GM18508 (cell line): ENCODE results near the gene SUGP1.
A peak's percentile ranks its signal among the peaks of the same experiment; 100 is the strongest.

Source experiments
- ATAC-seq: cut with Tn5 transposase; IDR thresholded peaks from one replicate; pipeline ENCODE4 v1.9.1; 2021; ENCODE audit warnings: moderate number of reproducible peaks; ENCODE audit not compliant: insufficient read depth, unreplicated experiment

SUGP1 gene

GRCh38 chr19:19343016-19343362 lies 22.7 kb upstream of the SUGP1 start:
- ATAC-seq = no peak

DNA sequence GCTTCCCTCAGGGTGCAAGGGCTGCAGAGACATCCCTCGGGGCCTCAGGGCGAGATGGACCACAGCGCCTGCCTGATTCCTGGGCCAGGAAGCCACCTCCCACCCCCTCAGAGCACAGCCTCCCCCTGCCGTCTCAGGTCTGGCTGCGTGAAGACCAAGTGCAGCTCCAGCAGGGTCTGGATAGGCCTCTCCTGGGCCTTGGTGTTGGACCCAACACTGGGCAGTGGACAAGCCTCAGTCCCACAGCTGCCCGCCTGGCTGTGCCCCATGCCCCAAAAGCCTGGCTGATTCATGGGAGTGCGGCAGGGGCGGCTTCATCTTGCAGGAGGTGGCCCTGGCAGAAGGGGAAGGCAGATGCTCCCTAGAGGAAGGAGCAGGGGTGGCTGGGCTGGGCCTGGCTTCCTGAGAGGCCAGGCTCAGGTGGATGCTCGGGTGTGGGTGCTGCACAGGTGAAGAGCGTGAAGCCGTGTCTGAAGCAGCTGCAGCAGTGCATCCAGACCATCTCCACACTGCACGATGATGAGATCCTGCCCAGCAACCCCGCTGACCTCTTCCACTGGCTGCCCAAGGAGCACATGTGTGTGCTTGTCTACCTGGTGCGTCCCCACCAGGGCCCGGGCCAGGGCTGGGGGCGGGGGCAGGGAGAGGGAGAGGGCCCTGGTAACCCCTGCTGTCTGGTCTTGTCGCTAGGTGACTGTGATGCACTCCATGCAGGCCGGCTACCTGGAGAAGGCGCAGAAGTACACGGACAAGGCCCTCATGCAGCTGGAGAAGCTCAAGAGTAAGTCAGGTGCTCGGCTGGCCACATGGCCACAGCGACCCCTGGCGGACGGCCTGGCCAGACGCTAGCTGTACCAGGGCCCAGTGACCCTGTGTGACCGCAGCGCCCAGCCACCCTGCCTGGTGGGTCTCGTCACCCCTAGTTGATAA lies 22.0 kb upstream of the SUGP1 start:
- no peak for ATAC-seq

GRCh38 chr19:19341026-19341425 lies 20.7 kb upstream of the SUGP1 start:
- no peak for ATAC-seq

- ATAC-seq = no peak
Observed at GRCh38 chr19:19338082-19338481, 17.8 kb upstream of the SUGP1 start.

DNA sequence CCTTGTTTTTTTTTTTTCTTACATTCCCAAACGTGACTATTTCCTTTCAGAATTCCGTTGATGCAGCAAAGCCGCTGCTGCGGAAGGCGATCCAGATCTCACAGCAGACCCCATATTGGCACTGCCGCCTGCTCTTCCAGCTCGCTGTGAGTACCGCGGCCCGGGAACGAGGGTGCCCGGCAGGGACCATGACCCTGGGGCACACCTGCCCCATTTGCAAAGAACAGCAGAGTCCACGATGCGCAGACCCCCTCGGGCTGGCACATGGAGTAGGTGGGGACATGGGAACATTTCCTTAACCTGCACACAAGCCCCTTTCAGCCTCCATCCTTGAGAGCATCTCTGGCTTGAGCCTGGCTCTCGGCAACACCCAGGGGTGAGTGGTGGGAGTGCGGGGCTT lies 16.8 kb upstream of the SUGP1 start:
- no peak for ATAC-seq

DNA sequence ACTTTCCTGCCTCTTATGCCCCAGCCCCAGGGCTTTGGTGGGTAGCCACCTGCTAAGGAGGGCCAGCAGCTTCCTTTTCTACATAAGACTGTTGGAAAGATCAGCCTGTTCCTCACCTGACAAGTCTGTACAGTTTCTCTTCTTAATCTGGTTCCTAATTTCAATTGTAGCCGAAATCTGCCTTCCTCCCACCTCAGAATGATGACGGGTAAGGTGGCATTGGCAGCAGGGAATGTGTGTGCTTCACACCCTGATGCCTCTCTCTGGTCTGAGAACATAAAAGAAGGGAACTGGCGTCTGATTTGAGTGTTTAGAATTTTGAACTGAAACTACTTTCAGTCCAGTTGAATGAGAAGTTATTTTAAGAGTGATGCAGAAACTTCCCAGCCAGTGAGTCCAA lies 16.3 kb upstream of the SUGP1 start:
- ATAC-seq = no peak

GRCh38 chr19:19335408-19336158 lies 15.3 kb upstream of the SUGP1 start:
- no peak for ATAC-seq

- ATAC-seq = no peak
Observed at GRCh38 chr19:19334989-19335344, 14.7 kb upstream of the SUGP1 start.

DNA sequence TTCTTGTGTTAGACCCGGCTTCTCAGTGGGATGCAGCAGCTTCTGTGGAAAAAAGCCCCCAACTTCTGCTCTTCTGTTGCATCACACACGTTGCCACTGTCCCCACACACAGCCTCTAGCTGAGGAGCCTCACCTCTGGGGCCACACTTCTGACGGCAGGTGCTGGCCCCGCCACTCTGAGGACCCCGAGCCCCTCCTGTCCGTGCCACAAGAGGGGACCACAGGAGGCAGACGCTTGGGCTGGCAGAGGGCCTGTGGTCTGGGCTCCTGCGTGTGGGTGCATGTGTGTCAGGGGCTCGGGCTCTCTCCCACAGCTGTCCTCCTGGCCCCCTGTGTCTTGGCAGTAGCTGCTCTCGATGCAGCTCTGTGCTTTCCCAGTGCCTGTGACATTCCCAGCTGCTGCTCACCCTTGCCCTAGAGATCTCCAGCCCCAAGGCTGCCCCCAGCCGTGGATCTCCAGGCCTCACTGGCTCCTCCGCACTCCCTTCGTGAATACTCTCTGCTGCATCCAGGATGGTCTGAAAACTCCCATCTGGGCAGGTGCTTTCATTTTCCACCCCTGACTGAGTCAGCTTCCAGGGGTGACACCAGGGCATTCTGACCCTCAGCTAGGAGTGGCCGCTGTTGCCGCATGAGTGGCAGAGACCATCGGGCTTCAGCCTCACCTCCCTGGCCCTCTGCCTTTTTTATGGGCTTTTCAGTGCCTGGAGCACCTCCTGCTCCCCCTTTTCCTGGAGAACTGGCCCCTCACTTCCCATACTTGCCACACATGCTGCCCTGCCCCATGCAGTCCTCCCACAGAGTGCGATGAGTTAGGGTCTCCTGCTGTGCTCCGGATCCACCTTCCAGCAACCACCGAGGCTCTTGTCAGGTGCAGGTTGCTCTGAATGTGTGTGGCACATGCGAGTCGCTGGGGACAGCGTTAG lies 14.0 kb upstream of the SUGP1 start:
- ATAC-seq = no peak

DNA sequence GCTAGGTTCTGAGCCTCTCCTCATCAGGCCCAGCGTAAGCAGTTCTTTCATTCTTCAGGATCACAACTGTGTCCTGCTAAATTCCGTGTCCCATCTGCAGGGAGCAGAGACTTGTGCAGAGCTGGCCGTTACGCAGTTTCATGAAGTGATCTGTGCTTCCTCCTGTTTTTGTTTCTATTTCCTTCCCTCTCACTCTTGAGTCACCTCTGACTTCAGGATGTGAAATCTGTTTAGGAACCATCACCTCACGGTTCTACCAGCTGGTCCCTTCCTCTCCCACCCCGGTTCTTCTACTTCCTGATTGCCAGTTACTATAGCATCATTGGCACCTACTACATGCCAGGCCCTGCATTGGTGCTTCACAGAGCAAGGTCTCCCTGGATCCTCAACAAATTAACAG lies 8.8 kb upstream of the SUGP1 start:
- no peak for ATAC-seq

DNA sequence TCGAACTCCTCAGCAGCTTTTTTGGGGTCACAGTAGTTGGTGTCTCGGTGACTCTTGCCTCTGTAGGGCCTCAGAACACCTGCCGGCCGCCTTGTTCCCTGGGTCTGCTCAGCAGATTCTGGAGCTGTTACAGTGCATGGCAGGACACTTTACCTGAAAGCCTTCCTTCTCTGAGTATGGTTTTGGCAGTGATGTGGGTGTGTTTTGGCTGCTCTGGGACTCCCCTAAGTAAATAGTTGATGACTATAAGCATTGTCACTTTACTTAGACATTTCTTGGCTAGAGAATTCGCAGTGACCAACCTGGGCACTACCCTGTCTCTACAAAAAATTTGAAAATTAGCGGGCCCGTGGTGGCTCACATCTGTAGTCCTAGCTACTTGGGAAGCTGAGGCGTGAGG lies 7.4 kb upstream of the SUGP1 start:
- ATAC-seq = no peak

- no peak for ATAC-seq
Observed at GRCh38 chr19:19324059-19324770, 3.9 kb upstream of the SUGP1 start.

DNA sequence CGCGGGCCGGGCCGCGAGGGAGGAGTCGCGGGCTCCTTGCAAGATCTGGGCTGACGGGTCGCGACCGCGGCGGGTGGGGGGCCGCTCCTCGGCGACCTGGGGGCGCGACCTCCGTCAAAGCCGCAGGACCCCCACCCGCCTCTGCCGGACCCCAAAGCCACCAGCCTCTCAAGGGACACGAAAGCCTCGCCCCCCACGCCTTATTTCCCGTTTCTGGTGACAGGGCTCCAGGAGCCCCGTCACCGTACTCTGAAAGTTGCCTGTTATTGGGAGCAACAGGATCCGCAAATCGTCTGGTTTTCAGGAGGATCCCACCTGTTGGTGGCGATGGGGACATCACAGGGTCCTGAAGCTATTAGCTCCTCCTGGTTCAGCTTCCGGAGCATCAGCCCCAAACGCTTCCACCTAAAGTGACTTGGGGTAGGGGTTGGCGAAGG lies 850 bp upstream of the SUGP1 start:
- no peak for ATAC-seq

DNA sequence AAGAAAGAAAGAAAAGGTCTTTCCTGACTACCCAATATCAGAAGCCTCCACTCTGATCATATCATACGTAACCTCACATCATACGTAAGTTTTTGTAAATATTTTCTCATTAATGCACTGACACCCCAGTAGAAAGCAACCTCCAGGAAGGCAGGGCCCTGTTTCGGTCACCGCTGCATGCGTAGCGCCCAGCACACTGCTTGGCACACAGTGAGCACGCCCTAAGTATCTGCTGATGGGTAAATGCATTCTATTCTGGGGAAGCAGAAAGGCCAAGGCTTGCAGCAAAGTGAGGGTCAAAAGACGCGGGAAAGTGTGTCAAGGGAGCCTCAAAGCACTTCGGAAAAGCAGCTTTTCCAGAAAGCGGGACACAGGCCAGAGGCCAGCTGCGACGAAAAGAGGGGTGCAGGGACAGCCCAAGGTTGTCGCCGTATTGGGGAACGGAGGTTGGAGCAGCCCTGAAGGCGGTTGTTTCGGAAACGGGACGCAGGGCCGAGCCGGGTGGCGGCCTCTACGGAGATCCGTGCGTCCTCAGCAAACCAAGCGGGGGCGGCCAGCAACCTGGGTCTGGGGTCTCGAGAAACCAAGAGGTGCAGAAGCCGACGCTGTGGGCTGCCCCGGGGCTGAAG lies 463 bp downstream of the SUGP1 start:
- peak; percentile 11 for ATAC-seq

DNA sequence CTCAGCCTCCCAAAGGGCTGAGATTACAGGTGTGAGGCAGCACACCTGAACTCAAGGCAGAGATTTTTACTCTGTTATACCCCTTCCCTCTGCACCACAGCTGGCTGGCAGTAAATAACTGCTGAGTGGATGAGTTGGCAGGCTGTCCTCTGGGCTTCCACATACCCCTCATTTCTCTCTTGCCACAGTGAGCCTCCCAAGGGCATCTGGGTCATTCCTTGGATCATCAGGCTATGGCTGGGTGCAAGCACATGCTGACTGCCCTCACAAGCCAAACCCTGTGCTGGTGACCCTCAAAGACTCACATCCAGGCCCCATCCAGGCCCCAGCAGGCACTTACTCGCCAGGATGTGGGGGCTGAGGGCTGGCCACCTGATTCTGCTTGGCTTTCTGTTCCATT lies 4.2 kb downstream of the SUGP1 start:
- ATAC-seq = no peak

DNA sequence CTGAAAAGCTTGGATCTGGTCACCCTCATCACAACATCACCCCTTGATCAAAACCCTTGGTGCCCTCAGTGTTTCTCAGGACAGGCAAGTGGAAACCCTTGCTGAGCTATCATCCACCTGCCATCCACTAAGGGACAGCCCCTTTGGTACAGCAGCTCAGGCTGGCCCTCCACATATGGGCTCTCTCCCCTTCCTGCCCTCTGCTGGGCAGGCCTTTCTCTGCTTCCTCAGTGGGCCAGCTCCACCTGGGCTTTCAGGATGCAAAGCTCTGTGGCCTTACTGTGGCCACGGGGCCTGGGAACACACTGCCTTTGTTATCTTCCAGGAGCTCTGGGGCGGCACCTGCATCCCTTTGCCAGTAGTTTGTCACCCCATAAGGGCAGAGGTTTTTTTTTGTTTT lies 4.9 kb downstream of the SUGP1 start:
- no peak for ATAC-seq

GRCh38 chr19:19308373-19308772 lies 11.9 kb downstream of the SUGP1 start:
- ATAC-seq = no peak

- ATAC-seq = no peak
Observed at GRCh38 chr19:19306191-19306590, 14.1 kb downstream of the SUGP1 start.

- no peak for ATAC-seq
Observed at GRCh38 chr19:19305696-19306095, 14.6 kb downstream of the SUGP1 start.

DNA sequence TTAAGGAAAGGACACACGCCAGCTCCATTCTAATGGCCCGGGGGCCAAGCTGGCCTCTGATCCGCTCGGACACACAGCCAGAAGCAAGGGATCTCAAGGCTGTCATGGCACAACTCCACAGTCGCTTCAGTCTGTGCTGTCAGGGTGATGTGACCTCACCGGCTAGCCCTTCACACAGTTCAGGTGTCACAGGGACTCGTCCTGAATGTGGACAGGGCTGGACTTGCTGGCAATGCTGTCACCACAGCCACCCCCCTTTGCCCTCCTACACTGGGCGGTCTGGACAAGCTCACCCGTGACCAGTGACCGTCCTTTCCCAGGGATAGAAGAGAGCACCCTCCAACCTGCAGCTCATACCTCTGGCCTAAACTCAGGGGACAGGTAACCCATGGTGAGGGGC lies 15.2 kb downstream of the SUGP1 start:
- no peak for ATAC-seq
